ENCODE results near the gene APOF.
A peak's percentile ranks its signal among the peaks of the same experiment; 100 is the strongest.
"Not testable (repeated sequence)": the region's sequence is repeated elsewhere in the genome, so short reads cannot be mapped to it uniquely, and the experiment has no call there.

The APOF gene

GRCh38 chr12:56374726-56375597 is 12.3 kb upstream of the APOF start:
- intact Hi-C loops (cut with DNase I), result no loop called here
- DNase-seq, result no peak

- DNase-seq, result no peak
- intact Hi-C loops (cut with DNase I), result no loop called here
Observed at GRCh38 chr12:56373515-56373914, 10.9 kb upstream of the APOF start.

- intact Hi-C loops (cut with DNase I), result no loop called here
- no peak for DNase-seq
Observed at GRCh38 chr12:56366948-56367347, 4.3 kb upstream of the APOF start.

DNA sequence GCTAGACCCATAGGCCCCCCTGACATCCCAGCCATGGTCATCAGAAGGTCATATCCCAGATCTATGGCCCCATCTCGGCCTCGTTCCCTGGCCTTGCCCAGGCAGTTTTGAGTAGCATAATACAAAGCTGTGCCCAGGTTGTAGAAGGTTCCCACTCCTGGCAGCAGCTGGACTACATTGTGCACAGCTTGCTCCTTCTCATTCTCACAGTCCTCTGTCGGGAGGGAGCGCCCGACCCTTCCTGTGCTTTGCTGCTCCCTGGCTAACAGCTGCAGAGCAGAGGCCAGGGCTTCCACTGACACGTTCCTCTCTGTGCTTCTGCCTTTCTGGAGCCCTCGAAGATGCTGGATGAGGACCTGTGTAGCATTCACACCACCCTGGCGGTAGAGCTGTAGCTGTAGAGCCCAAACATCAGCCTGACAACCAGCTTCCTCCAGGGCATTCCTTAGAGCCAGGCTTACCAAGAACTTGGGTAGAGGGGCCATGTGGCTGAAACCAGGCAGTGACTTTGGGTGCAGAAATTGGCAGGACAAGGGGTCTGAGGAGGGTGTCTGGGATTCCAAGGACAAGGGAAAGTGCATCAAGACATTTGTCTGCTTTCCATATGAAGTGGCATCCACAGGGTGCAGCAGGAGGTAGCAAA is 1.0 kb downstream of the APOF start:
- no peak for DNase-seq
- intact Hi-C loops (cut with DNase I), result loop anchor here (2.0 to 5.0 kb wide), 2 partner anchors 87 to 101 kb away; partner anchors contain the start of gene TIMELESS

DNA sequence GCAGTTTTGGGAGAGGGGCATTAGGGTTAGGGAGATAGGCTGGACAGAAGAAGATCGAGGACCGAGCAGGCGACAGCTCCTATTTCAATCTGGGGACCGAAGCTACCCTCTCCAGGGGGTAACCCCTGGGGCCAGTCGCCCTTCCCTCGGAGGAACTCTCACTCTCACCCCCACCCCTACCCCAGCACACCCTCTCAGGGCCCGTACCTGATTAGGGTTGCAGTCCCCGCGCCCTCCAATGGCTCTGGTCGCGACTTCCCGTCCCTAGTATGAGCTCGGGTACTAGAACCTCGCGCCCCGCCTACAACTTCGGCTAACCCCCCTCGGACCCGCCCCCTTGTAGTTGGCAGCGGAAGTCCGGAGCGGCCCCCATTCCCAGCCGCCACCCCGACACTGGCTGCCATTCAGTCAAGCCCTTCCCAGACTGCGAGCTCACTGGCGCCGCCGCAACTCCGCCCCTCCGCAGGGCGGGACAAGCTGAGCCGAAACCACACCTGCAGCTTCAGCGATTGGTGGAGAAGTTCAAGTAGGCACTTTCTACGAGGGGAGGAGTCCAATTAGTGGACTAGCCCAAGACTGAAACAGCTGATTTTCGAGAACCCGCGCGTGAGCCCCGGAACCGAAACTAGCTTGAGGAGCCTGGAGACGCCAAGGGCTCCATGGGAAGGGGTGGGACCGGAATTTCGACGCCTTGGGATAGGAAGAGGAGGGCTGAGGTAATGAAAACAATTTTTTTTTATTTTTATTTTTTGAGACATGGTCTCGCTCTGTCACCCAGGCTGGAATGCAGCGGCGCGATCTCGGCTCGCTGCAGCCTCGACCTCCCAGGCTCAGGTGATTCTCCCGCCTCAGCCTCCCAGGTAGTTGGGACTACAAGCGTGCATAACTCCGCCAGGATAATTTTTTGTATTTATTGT is 2.5 kb downstream of the APOF start, which contains the start of gene STAT2:
Gene STAT2 (minus strand): TSS at position 257 of the 917 bp plus-strand sequence. CDS start 3,536 bp downstream, outside the sequence.
- peak; percentile 97 to 100 (median 99) for DNase-seq
- intact Hi-C loops (cut with DNase I), result loop anchor here (2.0 to 5.0 kb wide), 2 partner anchors 89 to 102 kb away; partner anchors contain the start of gene TIMELESS

DNA sequence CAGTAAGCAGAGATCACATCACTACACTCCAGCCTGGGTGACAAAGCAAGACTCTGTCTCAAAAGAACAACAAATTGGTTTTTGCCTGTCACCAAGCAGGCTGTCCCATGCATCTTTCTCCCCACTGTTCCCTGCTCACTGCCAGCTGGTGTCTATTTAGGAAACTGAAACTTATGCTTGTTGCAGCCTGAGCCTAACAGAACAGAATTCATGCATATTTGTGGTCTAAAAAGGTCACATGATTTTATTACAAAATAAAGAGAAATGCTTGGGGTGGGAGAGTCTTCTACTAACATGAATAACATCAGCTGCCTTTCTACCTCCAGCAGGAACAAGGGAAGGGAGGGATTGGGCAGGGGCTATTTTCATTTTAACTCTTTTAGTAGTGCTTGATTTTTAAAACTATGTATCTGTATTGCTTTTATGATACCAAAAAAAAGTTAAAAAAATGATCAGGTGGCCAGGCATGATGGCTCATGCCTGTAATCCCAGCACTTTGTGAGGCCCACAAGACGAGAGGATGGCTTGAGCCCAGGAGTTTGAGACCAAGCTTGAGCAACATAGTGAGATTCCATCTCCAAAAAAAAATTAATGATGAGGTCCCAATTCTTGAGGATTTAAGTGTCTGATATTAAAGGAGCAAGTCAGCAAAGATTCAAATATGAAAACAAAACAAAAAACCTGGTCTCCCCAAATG is 3.7 kb downstream of the APOF start:
- intact Hi-C loops (cut with DNase I), result no loop called here
- peak in 6 of 10 donors; percentile 16 to 83 (median 28) for DNase-seq

- no peak for DNase-seq
- intact Hi-C loops (cut with DNase I), result no loop called here
Observed at GRCh38 chr12:56351325-56351724, 11.3 kb downstream of the APOF start.

DNA sequence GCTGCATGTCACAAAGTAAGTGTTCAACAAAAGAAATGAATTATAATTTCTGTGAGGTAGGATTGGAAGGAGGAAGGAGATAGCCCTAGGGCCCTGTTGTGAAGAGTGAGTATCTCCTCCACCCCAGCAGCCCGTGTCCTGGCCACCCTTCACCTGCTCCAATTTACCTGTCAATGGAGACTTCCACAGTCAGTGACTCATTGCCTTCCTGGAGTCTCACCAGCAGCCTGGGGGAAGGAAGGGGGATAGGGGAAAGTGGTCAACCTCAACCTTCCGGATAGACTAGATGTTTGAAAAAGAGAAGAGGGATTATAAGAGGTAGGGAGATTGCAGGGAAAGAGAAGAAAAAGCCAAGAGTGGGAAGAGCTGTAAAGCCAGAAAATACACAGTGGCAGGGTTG is 12.0 kb downstream of the APOF start:
- peak in 1 of 10 donors; percentile 17 for DNase-seq
- intact Hi-C loops (cut with DNase I), result no loop called here

DNA sequence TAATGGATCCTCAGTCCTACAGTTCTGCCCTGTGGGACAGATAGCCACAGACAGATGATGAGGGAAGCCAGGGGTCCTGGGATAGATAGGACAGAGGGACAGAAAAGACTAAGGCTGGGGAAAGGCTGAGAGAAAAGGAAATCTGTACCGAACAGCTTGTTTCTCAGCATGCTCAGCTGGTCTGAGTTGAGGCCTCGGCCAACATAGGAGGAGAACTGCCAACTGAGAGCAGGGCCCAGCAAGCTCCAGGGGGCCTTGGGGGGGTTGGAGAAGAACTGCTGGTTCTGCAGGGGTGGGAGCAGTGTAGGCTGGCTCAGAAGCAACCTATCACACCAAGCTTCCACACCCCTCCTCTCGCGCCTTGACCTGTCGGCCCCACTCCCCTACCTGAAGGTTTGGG is 13.9 kb downstream of the APOF start:
- intact Hi-C loops (cut with DNase I), result no loop called here
- DNase-seq, result peak in 1 of 10 donors; percentile 4

DNA sequence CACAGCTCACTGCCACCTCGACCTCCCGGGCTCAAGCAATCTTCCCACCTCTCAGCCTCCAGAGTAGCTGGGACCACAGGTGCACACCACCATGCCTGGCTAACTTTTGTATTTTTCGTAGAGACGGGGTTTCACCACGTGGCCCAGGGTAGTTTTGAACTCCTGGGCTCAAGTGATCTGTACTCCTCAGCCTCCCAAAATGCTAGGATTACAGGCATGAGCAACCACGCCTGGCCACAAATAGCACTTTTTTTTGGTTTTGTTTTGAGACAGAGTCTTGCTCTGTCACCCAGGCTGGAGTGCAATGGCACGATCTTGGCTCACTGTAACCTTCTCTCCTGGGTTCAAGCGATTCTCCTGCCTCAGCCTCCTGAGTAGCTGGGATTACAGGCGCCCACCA is 15.4 kb downstream of the APOF start:
- DNase-seq, result peak in 1 of 10 donors; percentile 43
- intact Hi-C loops (cut with DNase I), result not testable (repeated sequence)

GRCh38 chr12:56346675-56347074 is 16.0 kb downstream of the APOF start:
- DNase-seq, result peak in 1 of 10 donors; percentile 44
- intact Hi-C loops (cut with DNase I), result no loop called here

GRCh38 chr12:56342290-56342689 is 20.4 kb downstream of the APOF start:
- intact Hi-C loops (cut with DNase I); DNase-seq: not testable (repeated sequence)

- intact Hi-C loops (cut with DNase I), result no loop called here
- DNase-seq, result no peak
Observed at GRCh38 chr12:56341616-56342015, 21.0 kb downstream of the APOF start.

GRCh38 chr12:56339158-56339422 is 23.6 kb downstream of the APOF start:
- DNase-seq, result no peak
- intact Hi-C loops (cut with DNase I), result no loop called here

- intact Hi-C loops (cut with DNase I), result no loop called here
- no peak for DNase-seq
Observed at GRCh38 chr12:56338308-56339157, 24.1 kb downstream of the APOF start, which contains the start of gene IL23A. Gene IL23A, plus strand, starts transcription at chr12:56338884. Its CDS starts 161 bp downstream, at chr12:56339045.

DNA sequence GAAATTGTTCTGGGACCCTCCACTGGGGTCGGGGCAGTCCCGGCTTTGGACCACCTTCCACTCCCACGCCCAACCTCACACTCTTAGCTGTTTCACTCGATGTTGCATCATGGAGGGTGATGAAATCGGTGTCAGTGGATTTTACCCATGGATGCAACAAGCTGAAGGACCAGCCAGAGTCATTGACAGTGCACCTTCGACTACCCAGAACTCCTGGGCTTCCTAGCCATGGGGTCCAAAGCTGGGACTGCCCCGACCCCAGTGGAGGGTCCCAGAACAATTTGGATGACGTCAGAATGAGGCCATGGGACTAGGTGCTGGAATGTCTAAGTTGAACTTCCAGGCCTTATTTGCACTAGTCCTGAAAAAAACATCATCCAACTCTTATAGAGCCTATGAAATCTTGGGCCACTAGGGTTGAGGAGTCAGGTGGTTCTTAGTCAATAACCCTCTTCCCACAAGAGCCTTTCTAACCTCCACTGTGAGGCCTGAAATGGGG is 24.9 kb downstream of the APOF start:
- DNase-seq, result no peak
- intact Hi-C loops (cut with DNase I), result no loop called here

- no peak for DNase-seq
- intact Hi-C loops (cut with DNase I), result no loop called here
Observed at GRCh38 chr12:56336361-56337167, 26.1 kb downstream of the APOF start.

- DNase-seq; intact Hi-C loops (cut with DNase I): not testable (repeated sequence)
Observed at GRCh38 chr12:56335527-56335926, 27.1 kb downstream of the APOF start.

All from posterior cingulate gyrus (tissue), 11 donors.